ENCODE measurements around the gene PTPN22. TPM values are rescaled to one million over a fixed set of nuclear protein-coding genes. Genes with fewer than 3 reads are reported as not detected.

PTPN22 gene
- total RNA-seq, 4 donors from 2014 or later, result 0.56 to 2.3 (median 0.75) TPM

DNA sequence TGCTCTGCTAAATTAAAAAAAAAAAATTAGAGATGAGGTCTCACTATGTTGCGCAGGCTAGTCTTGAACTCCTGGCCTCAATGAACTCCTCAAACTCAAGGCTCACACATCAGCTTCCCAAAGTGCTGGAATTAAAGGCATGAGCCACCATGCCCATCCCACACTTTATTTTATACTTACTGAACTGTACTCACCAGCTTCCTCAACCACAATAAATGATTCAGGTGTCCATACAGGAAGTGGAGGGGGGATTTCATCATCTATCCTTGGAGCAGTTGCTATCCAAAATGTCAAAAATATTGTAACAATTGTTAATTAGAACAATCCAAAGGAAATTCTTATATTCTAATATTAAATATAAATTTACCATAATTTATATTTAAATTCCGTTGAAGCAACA is 36.8 kb downstream of the PTPN22 start:
- no peak for DNase-seq (ENCODE audit: low spot score in 2 of 2)
- TF ChIP-seq POLR2A (IDR thresholded peaks at IDR 0.05), result no peak
- TF ChIP-seq, protein P1, sequence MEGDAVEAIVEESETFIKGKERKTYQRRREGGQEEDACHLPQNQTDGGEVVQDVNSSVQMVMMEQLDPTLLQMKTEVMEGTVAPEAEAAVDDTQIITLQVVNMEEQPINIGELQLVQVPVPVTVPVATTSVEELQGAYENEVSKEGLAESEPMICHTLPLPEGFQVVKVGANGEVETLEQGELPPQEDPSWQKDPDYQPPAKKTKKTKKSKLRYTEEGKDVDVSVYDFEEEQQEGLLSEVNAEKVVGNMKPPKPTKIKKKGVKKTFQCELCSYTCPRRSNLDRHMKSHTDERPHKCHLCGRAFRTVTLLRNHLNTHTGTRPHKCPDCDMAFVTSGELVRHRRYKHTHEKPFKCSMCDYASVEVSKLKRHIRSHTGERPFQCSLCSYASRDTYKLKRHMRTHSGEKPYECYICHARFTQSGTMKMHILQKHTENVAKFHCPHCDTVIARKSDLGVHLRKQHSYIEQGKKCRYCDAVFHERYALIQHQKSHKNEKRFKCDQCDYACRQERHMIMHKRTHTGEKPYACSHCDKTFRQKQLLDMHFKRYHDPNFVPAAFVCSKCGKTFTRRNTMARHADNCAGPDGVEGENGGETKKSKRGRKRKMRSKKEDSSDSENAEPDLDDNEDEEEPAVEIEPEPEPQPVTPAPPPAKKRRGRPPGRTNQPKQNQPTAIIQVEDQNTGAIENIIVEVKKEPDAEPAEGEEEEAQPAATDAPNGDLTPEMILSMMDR (IDR thresholded peaks at IDR 0.05), result no peak
- 91% methylated on average over 2 of the region's 2 CpGs for WGBS, 2 donors
- no peak overlapping the region for H3K4me3 ChIP-seq (ENCODE audit: low read depth, poor library complexity, severe bottlenecking)
- intact Hi-C loops (cut with DNase I; ENCODE audit: low total_unique reads), result loop anchor here (10.0 kb wide), 2 partner anchors 70 to 450 kb away; partner anchors contain the start of genes AP4B1 and DCLRE1B

DNA sequence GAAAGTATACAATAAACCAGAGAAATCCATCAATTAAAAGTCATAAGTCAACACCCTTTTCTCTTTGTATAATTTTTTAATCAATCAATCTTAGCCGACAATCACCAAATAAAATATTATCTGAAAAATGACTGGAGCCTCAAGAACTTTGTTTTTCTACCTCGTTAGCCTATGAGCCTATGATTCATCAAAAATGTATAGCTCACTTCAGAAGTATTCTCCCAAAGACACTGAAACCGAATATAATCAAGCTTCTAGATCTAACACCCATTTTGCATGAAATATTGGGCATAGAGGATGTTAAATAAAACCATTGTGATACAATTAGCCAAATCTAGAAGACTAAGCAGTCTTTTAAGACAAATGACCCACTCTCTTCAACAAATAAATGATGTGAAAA is 41.5 kb downstream of the PTPN22 start:
- 68 to 78% methylated on average over 3 of the region's 3 CpGs for WGBS, 2 donors
- H3K4me3 ChIP-seq (ENCODE audit: low read depth, poor library complexity, severe bottlenecking), result no peak overlapping the region
- DNase-seq (ENCODE audit: low spot score in 2 of 2), result no peak
- TF ChIP-seq, protein P1 (IDR thresholded peaks at IDR 0.05), result no peak
- no peak for TF ChIP-seq POLR2A (IDR thresholded peaks at IDR 0.05)
- intact Hi-C loops (cut with DNase I; ENCODE audit: low total_unique reads), result loop anchor here (10.0 kb wide), 2 partner anchors 75 to 455 kb away; partner anchors contain the start of genes AP4B1 and DCLRE1B

DNA sequence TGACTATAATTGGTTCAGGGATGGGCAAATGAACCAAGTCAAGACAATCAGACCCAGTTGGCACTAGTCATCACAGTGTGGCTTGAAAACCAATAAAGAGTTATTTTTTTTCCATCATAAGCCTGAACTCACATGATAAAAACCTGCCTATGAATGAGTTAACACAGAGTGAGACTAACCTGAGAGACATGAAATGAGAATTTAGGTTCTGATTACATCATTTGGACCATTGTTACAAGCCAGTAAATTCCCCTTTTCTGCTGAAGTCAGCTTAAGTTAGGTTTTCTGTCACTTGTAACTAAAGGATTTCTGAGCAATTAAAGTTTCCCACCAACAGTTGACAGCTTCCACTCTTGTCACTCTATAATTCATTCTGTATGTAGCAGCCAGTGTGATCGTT is 49.6 kb downstream of the PTPN22 start:
- no peak for DNase-seq (ENCODE audit: low spot score in 2 of 2)
- intact Hi-C loops (cut with DNase I; ENCODE audit: low total_unique reads), result no loop called here
- 52 to 60% methylated on average over 1 of the region's 1 CpG for WGBS, 2 donors
- no peak for TF ChIP-seq POLR2A (IDR thresholded peaks at IDR 0.05)
- TF ChIP-seq, protein P1 (IDR thresholded peaks at IDR 0.05), result no peak
- H3K4me3 ChIP-seq (ENCODE audit: low read depth, poor library complexity, severe bottlenecking), result no peak overlapping the region

DNA sequence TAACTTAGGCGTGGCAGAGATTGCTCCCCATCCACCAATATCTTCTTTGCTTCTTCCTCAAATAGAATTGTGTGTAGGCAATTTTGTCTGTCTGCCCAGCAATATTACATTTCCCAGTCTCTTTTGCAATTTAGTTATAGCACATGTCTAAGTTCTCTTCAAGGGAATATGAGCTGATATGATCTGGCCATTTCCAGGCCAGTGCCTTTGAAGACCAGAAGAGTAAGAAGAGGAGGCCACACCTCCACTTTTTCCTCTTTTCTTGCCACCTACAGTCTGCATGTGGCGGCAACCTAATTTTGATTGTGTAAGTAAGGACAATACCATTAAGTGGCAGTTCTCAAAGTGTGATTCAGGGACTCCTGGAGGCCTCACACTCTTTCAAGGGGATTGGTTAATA is 52.9 kb downstream of the PTPN22 start:
- no peak for DNase-seq (ENCODE audit: low spot score in 2 of 2)
- TF ChIP-seq, protein P1 (IDR thresholded peaks at IDR 0.05), result no peak
- TF ChIP-seq POLR2A (IDR thresholded peaks at IDR 0.05), result no peak
- no peak overlapping the region for H3K4me3 ChIP-seq (ENCODE audit: low read depth, poor library complexity, severe bottlenecking)
- intact Hi-C loops (cut with DNase I; ENCODE audit: low total_unique reads), result no loop called here
- WGBS, 2 donors, result 84 to 91% methylated on average over 2 of the region's 2 CpGs

DNA sequence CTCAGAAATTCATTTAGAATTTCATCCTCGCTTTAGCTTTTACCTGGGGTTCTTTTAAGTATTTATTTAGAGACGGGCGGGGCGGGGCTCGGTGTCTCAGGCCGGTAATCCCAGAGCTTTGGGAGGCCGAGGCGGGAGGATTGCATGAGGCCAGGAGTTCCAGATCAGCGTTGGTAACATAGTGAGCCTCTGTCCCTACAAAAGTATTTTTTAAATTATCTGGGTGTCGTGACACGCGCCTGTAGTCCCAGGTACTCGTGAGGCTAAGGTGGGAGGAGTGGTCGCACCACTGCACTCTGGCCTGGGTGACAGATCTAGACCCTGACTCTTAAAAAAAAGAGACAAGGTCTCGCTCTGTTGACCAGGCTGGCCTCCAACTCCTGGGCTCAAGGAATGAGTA is 58.3 kb downstream of the PTPN22 start:
- intact Hi-C loops (cut with DNase I; ENCODE audit: low total_unique reads), result loop anchor here (5.0 kb wide), 1 partner anchor 609 kb away; no protein-coding TSS in a partner anchor
- 89 to 90% methylated on average over 15 of the region's 15 CpGs for WGBS, 2 donors
- TF ChIP-seq, protein P1 (IDR thresholded peaks at IDR 0.05), result no peak
- TF ChIP-seq POLR2A (IDR thresholded peaks at IDR 0.05), result no peak
- H3K4me3 ChIP-seq (ENCODE audit: low read depth, poor library complexity, severe bottlenecking), result no peak overlapping the region
- DNase-seq (ENCODE audit: low spot score in 2 of 2), result no peak

DNA sequence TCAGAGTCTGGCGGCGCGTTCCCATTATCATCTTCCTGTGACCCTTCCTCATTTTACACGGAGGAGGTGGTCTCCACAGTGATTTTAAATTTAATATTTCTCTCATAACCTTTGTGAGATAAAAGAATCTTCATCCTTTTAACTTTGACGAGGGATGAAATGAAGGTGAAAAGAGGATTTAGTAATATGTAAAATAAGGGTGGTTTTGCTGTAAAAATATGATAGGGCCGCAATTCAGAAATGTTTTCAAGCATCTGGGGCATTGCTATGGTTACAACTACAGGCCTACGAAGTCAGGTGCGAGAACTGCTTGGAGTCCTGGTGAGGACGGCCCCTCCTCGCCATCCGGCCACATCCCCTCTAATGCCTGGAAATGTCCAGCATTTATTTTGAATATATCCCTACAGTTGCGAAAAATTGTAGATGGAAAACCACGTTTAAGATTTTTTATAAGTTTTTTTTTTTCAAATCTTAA is 58.8 kb downstream of the PTPN22 start:
- intact Hi-C loops (cut with DNase I; ENCODE audit: low total_unique reads), result loop anchor here (5.0 kb wide), 1 partner anchor 610 kb away; no protein-coding TSS in a partner anchor
- H3K4me3 ChIP-seq (ENCODE audit: low read depth, poor library complexity, severe bottlenecking), result no peak overlapping the region
- WGBS, 2 donors, result 19 to 23% methylated on average over 13 of the region's 13 CpGs
- TF ChIP-seq, protein P1 (IDR thresholded peaks at IDR 0.05), result no peak
- TF ChIP-seq POLR2A (IDR thresholded peaks at IDR 0.05), result no peak
- no peak for DNase-seq (ENCODE audit: low spot score in 2 of 2)

Measured in lower leg skin (tissue), 4 donors.